ENCODE results near the gene DIAPH3. TPM values are rescaled to one million over a fixed set of nuclear protein-coding genes. Genes with fewer than 3 reads are reported as not detected.

DIAPH3 gene
- total and polyA plus RNA-seq, 2 of the 8 experiments (the other 6 are each of a cell fraction or from before 2014, with no cell fraction given): 8.0 to 30.8 TPM

DNA sequence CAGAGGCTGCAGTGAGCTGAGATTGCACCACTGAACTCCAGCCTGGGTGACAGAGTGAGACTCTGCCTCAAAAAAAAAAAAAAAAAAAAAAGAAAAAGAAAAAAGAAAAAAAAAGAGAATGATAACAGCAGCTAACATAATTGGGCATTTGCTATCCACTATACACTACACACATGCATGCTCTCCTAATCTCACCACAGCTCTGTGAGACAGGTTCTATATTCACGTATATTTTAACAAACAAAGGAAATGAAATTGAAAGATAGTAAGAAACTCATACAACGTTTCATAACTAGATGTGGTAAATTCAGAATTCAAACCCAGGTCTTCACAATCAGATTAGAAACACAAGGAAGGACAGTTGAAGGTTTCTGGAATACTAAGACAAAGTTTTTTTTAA is 265.7 kb downstream of the DIAPH3 start (continued):
- no peak for TF ChIP-seq CHD7 (IDR thresholded peaks at IDR 0.05; ENCODE audit: insufficient replicate concordance, low read length)

Data from H1 (cell line).